ENCODE data around the gene AMZ1.
A peak's percentile ranks its signal among the peaks of the same experiment; 100 is the strongest.

AMZ1 gene

DNA sequence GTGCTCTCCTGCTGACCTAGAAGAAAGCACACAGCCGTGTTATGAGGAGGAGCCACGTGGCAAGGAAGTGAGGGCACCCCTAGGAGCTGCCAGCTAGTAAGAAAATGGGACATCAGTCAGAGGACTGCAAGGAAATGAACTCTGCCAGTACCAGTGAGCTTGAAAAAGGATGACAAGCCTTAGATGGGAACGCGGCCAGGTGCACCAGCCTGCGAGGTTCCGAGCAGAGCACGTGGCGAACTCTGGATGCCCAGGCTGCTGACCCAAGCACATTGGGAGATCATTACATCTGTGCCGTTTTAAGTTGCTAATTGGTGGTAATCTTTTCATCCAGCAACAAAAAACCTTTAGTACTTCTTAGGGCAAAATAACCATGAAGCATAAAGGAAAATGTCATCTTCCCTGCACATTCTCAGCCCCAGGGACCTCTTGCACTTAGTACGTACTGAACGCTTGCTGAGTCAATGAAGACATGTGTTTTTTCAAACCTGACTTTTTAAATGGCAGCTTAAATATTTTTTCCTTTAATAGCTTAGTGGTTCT, 69.4 kb downstream of the AMZ1 start:
- DNase-seq: no peak

GRCh38 chr7:2757904-2758672, 70.1 kb downstream of the AMZ1 start:
- DNase-seq: peak; percentile 25 to 69

- no peak for DNase-seq
Measured at GRCh38 chr7:2758673-2759616, 70.9 kb downstream of the AMZ1 start.

- no peak for DNase-seq
Measured at GRCh38 chr7:2759736-2760097, 71.7 kb downstream of the AMZ1 start.

DNA sequence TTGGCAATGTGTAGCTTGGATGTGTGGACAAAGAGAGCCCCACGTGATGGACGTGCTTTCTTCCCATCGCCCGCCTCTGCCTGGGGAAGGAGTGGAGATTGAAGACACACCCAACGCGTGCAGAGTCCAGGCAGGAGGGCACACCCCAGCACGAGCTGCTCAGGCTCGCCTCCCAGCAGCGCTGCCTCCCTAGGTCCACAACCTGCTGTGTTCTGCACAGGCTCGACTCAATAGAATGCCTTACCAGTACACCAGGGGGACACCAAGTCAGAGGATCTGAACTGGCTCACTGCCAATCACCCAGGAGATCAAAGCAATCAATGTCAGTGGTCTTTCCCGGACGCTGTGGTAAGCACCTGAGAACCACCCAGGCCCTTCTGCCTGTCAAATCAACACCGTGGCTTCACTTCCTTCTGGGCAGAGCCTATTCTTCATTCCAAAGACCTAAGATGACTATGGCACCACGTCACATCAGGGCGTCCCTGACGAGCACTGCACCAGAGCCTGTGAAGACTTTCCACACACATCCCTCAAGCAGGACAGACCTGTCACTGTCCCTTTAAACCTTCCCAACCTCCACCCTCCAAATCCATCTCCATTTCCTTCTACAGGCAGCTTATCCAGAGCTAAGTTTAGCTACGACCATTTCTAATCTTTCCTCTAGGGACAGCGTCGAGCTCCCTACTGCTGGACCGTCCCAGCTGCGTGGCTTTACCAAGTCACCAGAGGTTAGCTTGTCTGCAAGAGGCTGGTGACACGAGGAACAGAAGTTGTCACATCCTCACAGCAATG, 72.3 kb downstream of the AMZ1 start:
- peak; percentile 16 to 42 for DNase-seq

DNA sequence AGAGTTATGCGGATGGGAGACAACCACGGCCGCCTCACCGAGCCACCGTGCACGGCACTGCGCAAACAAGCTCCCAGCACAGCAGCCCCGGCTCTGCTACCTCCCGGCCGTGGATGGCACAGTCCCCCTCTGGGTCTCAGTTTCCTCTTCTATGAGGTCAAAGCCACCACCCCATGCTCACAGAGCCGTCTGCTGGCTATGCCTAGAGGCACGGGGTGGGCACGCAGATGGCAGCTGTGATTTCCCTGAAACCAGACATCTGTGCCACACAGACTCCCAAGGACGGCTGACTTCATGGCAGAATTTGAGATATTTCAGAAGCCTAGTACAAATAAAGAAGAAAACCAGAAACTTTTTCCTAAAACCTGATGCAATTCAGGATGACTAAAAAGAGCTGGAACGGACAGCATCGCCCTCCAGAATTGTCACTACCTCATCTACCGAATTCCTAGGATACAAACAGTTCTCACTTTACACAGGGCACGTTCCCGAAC, 73.2 kb downstream of the AMZ1 start:
- DNase-seq: no peak

DNA sequence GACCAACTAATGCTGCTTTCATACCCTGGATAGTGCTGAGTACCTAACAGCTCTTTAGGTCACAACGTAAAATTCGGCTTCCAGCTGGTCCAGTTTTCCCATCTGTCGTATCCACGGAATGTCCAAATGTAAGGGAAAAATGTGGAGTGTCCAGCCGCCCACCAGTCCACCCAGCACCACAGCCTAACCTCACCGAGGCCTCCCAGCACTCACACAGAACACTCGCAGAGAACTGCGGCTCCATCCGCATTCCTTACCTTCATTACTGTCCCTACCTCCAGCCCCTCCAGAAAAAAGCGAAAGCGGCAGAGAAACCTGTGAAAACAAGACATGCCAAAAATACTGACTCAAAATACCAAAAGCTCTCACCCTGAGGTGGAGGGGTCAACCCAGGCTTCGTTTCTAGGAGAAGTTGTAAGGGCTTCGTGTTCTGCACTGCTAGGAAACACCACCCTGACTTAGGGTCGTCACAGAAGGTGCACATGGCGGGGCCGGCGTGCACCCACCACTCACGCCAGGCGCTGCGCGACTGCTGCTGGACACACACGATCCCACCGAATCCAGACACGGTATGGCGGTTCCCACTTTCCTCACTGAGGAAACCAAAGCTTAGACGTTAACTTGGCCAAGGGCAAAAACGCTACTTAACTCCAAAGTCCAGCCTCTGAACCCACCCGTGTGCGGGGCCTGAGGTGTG, 73.9 kb downstream of the AMZ1 start:
- DNase-seq: no peak

DNA sequence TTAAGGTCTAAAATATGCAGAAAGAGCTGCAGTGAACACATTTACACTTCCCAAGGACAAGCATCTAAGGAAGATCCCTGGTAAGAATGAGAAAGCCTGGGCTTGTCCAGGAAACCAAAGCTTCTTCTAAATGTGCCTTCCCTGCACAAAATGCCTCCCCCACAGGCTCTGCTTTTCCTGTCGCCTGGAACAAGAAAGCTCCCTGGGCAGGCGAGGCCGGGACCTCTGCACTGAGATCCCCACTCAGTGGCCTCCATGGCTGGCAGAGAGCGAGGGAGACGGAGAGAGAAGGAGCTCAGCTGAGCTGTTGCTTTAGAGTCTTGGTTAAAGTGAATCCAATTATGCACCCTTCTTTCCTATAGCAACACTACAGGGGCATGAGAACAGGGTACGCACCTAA, 75.6 kb downstream of the AMZ1 start:
- no peak for DNase-seq

GRCh38 chr7:2764621-2765020, 76.6 kb downstream of the AMZ1 start:
- DNase-seq: no peak
